GM12878 (cell line): Measurements from ENCODE around the gene HPD. TPM values are rescaled to one million over a fixed set of nuclear protein-coding genes. Genes with fewer than 3 reads are reported as not detected.

Experiments
- ATAC-seq: fragments of 200-7000 bp; cut with Tn5 transposase; 3 replicates; pipeline ENCODE4 v1.9.1; 2020; ENCODE audit warnings: mild to moderate bottlenecking, moderate library complexity
- BruUV-seq: library from RNA; stranded (reverse); fragments of 400-500 nt; replicated peaks from 2 replicates; lab custom pipeline; 2021; lab: Mats Ljungman, UMichigan
- CTCF ChIA-PET: fragments of 300-600 bp; sonication (Branson Sonifier 250); formaldehyde crosslinking; extraction: SDS; loops from one replicate; lab custom pipeline; 2021; ENCODE audit warnings: inconsistent platforms; lab: Yijun Ruan, JAX
- POLR2A ChIA-PET: fragments of 350-600 bp; formaldehyde crosslinking; extraction: SDS; loops from one replicate; lab custom pipeline; 2021; ENCODE audit warnings: inconsistent platforms; lab: Charles Lee
- RAD21 ChIA-PET: fragments of 300-600 bp; sonication (Branson Sonifier 250); formaldehyde crosslinking; loops from one replicate; lab custom pipeline; 2023; ENCODE audit warnings: antibody characterized with exemption; ENCODE audit not compliant: unreplicated experiment; lab: Charles Lee
- SMC1A ChIA-PET: fragments of 300-600 bp; sonication (Branson Sonifier 250); formaldehyde crosslinking; loops from one replicate; lab custom pipeline; 2023; ENCODE audit not compliant: unreplicated experiment, uncharacterized antibody; lab: Charles Lee
- DNase-seq: peaks from one replicate; pipeline ENCODE4 v3.0.0-alpha.2; 2011; ENCODE audit warnings: low read depth, low spot score
- FAIRE-seq: peaks from 3 replicates; lab custom pipeline; 2011; peaks lifted over from hg19 to GRCh38; lab: Jason Lieb, UNC
- H2AFZ ChIP-seq: 2 replicates; pipeline ENCODE4 v1.6.0; 2011; ENCODE audit warnings: low read depth, low read length, control low read depth; ENCODE audit not compliant: control insufficient read depth
- H3K27ac ChIP-seq: 2 replicates; pipeline ENCODE4 v1.5.1; 2011; ENCODE audit warnings: control low read depth; ENCODE audit not compliant: control insufficient read depth, insufficient read depth
- H3K27me3 ChIP-seq, 2 experiments: replicated peaks in 1 of 2; 2 replicates each; pipeline versions ENCODE4 v1.6.0 to v1.6.1; 2011; ENCODE audit warnings: low read length in 1 of 2; ENCODE audit not compliant: control insufficient read depth in 2 of 2, insufficient read depth in 2 of 2
- H3K36me3 ChIP-seq, 2 experiments: 2 replicates each; pipeline ENCODE4 v1.5.1; 2011; ENCODE audit warnings: low read length in 1 of 2; ENCODE audit not compliant: control insufficient read depth in 2 of 2, insufficient read depth in 2 of 2
- H3K4me1 ChIP-seq: 2 replicates; pipeline ENCODE4 v1.6.1; 2011; ENCODE audit warnings: mild to moderate bottlenecking, low read length, moderate library complexity, mixed read lengths; ENCODE audit not compliant: control insufficient read depth, insufficient read depth
- H3K4me2 ChIP-seq: 2 replicates; pipeline ENCODE4 v1.6.0; 2011; ENCODE audit warnings: control low read depth; ENCODE audit not compliant: control insufficient read depth, insufficient read depth
- H3K4me3 ChIP-seq: fragments of 200-600 bp; sonication (generic); 2 replicates; pipeline ENCODE4 v1.5.1; 2016
- H3K79me2 ChIP-seq: 2 replicates; pipeline ENCODE4 v1.6.0; 2011; ENCODE audit warnings: low read length; ENCODE audit not compliant: control insufficient read depth, insufficient read depth
- H3K9ac ChIP-seq: 2 replicates; pipeline ENCODE4 v1.8.0; 2011; ENCODE audit warnings: low read length, control low read depth, mixed read lengths; ENCODE audit not compliant: control insufficient read depth, insufficient read depth
- H3K9me3 ChIP-seq: replicated peaks from 3 replicates; pipeline ENCODE4 v1.5.1; 2011; ENCODE audit warnings: mild to moderate bottlenecking, low read length; ENCODE audit not compliant: control insufficient read depth, insufficient read depth
- H4K20me1 ChIP-seq: 2 replicates; pipeline ENCODE4 v1.6.0; 2011; ENCODE audit not compliant: control insufficient read depth, insufficient read depth
- ESRRA ChIP-seq: IDR thresholded peaks from 2 replicates; pipeline ENCODE4 v1.6.1; 2012; ENCODE audit warnings: mild to moderate bottlenecking, low read length, improper control_type of control experiment
- HSF1 ChIP-seq: fragments of 150-350 bp; IDR thresholded peaks from 2 replicates; pipeline ENCODE4 v1.6.1; 2014; ENCODE audit warnings: mild to moderate bottlenecking, low read depth, low read length
- IRF3 ChIP-seq: fragments of 450-650 bp; IDR thresholded peaks from 2 replicates; pipeline ENCODE4 v1.6.1; 2014; ENCODE audit warnings: mild to moderate bottlenecking
- LARP7 ChIP-seq: fragments of 450-650 bp; IDR thresholded peaks from 2 replicates; pipeline ENCODE4 v1.6.1; 2017; ENCODE audit warnings: mild to moderate bottlenecking
- MLLT1 ChIP-seq: fragments of 450-650 bp; IDR thresholded peaks from 2 replicates; pipeline ENCODE4 v1.6.1; 2016; ENCODE audit warnings: mild to moderate bottlenecking
- NRF1 ChIP-seq: conservative IDR thresholded peaks from 2 replicates; pipeline ENCODE4 v1.6.1; 2011; ENCODE audit warnings: mild to moderate bottlenecking, low read depth, low read length, improper control_type of control experiment
- PAX8 ChIP-seq: fragments of 450-650 bp; IDR thresholded peaks from 2 replicates; pipeline ENCODE4 v1.6.1; 2017; ENCODE audit warnings: mild to moderate bottlenecking, moderate library complexity
- POLR2A ChIP-seq: IDR thresholded peaks from 2 replicates; pipeline ENCODE4 v1.6.1; 2011; ENCODE audit warnings: low read depth, mild to moderate bottlenecking, low read length
- SMAD1 ChIP-seq: fragments of 450-650 bp; IDR thresholded peaks from 2 replicates; pipeline ENCODE4 v1.6.1; 2018; ENCODE audit warnings: mild to moderate bottlenecking, low read depth; ENCODE audit not compliant: partially characterized antibody
- SMC3 ChIP-seq: IDR thresholded peaks from 2 replicates; pipeline ENCODE4 v1.6.1; 2011; ENCODE audit warnings: low read length, improper control_type of control experiment, borderline replicate concordance
- SREBF1 ChIP-seq: IDR thresholded peaks from 2 replicates; pipeline ENCODE4 v1.6.1; 2012; ENCODE audit warnings: mild to moderate bottlenecking, low read length
- ZBTB33 ChIP-seq: fragments of 450-650 bp; IDR thresholded peaks from 2 replicates; pipeline ENCODE4 v1.6.1; 2017; ENCODE audit warnings: mild to moderate bottlenecking
- ZNF592 ChIP-seq: fragments of 450-650 bp; IDR thresholded peaks from 2 replicates; pipeline ENCODE4 v1.6.1; 2017; ENCODE audit warnings: mild to moderate bottlenecking, moderate library complexity
- WGBS: methylation state at CpG from one replicate; pipeline ENCODE4 v1.1.6; 2016; ENCODE audit warnings: low lambda C conversion rate; ENCODE audit not compliant: insufficient replicate concordance, insufficient coverage; ENCODE audit errors: missing lambda C conversion rate; 5-methylcytosine and 5-hydroxymethylcytosine counted together
- in situ Hi-C: fragments of 300-500 bp; cut with MboI; formaldehyde crosslinking; loops from 9 replicates; pipeline ENCODE4 v1.14.3; 2018; ENCODE audit warnings: mixed read lengths
- intact Hi-C: fragments of 100-400 bp; cut with micrococcal nuclease; formaldehyde crosslinking; loops from one replicate; pipeline ENCODE4 v1.14.2; 2022; ENCODE audit not compliant: unreplicated experiment
- polyA plus RNA-seq, 11 experiments: library from polyadenylated mRNA; depleted of rRNA in 4 of 11; unstranded in 6 of 11; stranded (reverse) in 5 of 11; fragments of >200 nt; fragmentation: Nextera tagmentation in 4 of 11; fragmentation: Illumina TruSeq in 1 of 11; extraction: Ambion mirVana in 4 of 11; extraction: Trizol in 1 of 11; gene quantifications; 1 replicate in 1 of 11; 2 replicates in 10 of 11; pipeline versions ENCODE4 v1.2.1 to v1.2.3, GENCODE V29; 2011 to 2016; ENCODE audit warnings: inconsistent platforms in 2 of 11, missing spikeins in 2 of 11, low read depth in 1 of 11
- total RNA-seq, 4 experiments: library from RNA; depleted of rRNA in 3 of 4; stranded (reverse); fragments of >200 nt in 3 of 4; fragmentation: Illumina TruSeq in 1 of 4; extraction: Trizol in 1 of 4; gene quantifications; 2 replicates each; pipeline versions ENCODE4 v1.2.1 to v1.2.3, GENCODE V29; 2013 to 2021

The HPD gene
- total and polyA plus RNA-seq, 10 of the 15 experiments (the other 5 are each of a cell fraction or from before 2014, with no cell fraction given), result 0.04 to 0.69 (median 0.28) TPM; not detected in 7

GRCh38 chr12:121802485-121802842 is 56.2 kb downstream of the HPD start:
- SMC1A ChIA-PET, result interaction anchor here (1.0 to 12.2 kb wide), 7 partner anchors 8 to 116 kb away, joined by 3 to 226 read pairs (median 9); partner anchors contain the start of genes CFAP251 and RHOF
- Histone ChIP-seq H3K9ac (peak overlapping the region; percentile 100), H4K20me1 (peaks cover 5% of the 10 kb centered on the region; the same call in 1 of the 2 replicates), H3K4me2 (peak overlapping the region; percentile 88), H3K27ac (peak overlapping the region; percentile 97), H3K9me3 (no peaks in the 10 kb centered on the region), H2AFZ (no peak overlapping the region), H3K4me1 (peaks cover 26% of the 10 kb centered on the region), H3K4me3 (peak overlapping the region; percentile 66), H3K36me3 (peaks cover 9 to 13% of the 10 kb centered on the region in 2 experiments; a peak in 3 of 4 replicates), H3K27me3 (no peaks in the 10 kb centered on the region), H3K79me2 (peaks cover 79% of the 10 kb centered on the region)
- intact Hi-C loops, result loop anchor here (5.0 kb wide), 2 partner anchors 265 to 1430 kb away; partner anchors contain the start of genes MPHOSPH9 and MTRFR
- RAD21 ChIA-PET, result interaction anchor here (0.6 to 13.1 kb wide), 9 partner anchors 8 to 402 kb away, joined by 3 to 395 read pairs (median 5); partner anchors contain the start of genes ORAI1, PSMD9 and RHOF
- POLR2A ChIA-PET, result interaction anchor here (0.6 to 10.1 kb wide), 11 partner anchors 9 to 424 kb away, joined by 3 to 155 read pairs (median 8); partner anchors contain the start of genes DIABLO, ORAI1, PSMD9 and RHOF
- BruUV-seq, result TSS peak; percentile 93
- in situ Hi-C loops, result no loop called here
- FAIRE-seq (no peak), DNase-seq (no peak), ATAC-seq (no peak)
- WGBS, result 0% methylated on average over 1 of the region's 1 CpG
- CTCF ChIA-PET, result interaction anchor here (0.6 to 13.6 kb wide), 7 partner anchors 5 to 125 kb away, joined by 3 to 565 read pairs (median 8); partner anchors contain the start of genes PSMD9, RHOF and SETD1B
- TF ChIP-seq SREBF1, result no peak
- TF ChIP-seq IRF3, result no peak
- TF ChIP-seq ZNF592, result 0 out of 2 replicates have a peak, but pooled peaks have one; percentile 27
- no peak for TF ChIP-seq NRF1
- TF ChIP-seq SMC3, result no peak
- 0 out of 2 replicates have a peak, but pooled peaks have one; percentile 53 for TF ChIP-seq HSF1
- TF ChIP-seq POLR2A, result no peak
- no peak for TF ChIP-seq ZBTB33
- peak; percentile 13 for TF ChIP-seq MLLT1
- no peak for TF ChIP-seq LARP7
- no peak for TF ChIP-seq ESRRA
- TF ChIP-seq PAX8, result peak; percentile 95
- peak; percentile 96 for TF ChIP-seq SMAD1
